ENCODE measurements around the gene NSUN2.
A peak's percentile ranks its signal among the peaks of the same experiment; 100 is the strongest.
"Not testable (repeated sequence)": the region's sequence is repeated elsewhere in the genome, so short reads cannot be mapped to it uniquely, and the experiment has no call there.

The NSUN2 gene

DNA sequence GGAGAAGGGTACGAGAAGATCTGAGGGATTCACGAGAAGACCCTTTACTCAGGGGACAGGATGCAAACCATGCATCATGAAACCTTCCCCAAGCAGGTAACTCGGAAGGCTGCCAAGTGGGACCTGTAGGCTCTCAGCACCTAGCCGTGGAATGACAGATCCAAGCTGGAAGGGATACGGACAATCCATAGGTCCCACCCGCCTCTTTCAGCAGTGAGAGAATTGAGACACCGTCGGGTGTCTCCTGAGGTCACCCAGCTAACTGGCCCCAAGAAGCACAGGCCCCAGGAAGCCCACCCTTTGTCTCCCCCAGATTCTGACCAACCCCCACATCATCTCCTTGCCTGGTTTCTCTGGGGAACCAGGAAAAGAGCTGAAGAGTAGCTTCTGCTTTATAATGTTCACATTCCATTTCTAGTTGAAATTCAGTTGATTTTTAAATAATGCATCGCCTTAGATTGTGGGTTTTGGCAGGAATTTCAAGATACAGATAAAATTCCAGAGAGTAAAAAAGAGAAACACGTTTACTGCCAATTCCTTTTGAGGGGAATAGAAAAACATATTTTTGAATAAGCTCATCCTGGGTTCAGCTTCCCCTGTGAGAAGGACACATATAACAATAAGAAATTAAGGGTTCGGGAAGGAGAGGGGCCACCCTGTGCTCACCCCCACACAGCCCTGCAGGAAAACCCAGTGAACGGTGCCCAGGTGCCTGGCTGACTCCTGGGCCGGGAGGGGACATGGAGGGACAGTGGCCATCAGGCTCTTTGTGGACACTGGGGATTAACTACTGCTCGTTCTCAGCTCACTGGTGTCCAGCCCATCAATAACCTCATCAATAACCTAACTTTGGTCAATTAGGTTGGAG lies 51.1 kb downstream of the NSUN2 start:
- DNase-seq = no peak

DNA sequence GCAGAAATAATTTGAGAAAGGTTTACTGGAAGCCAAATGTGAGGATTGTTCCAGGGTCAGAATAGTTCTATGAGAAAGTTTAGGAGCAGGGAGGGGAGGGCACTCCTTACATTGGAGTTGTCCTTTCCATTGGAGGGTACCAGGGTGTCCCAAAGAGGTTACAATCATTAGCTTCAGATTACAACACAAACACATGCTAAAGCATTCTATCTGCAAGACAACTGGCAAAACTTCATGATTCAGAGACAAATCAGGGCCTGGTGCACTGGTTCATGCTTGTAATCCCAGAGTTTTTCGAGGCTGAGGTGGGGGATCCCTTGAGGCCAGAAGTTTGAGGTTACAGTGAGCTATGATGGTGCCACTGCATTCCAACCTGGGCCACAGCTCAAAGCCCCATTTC lies 51.8 kb downstream of the NSUN2 start:
- no peak for DNase-seq

DNA sequence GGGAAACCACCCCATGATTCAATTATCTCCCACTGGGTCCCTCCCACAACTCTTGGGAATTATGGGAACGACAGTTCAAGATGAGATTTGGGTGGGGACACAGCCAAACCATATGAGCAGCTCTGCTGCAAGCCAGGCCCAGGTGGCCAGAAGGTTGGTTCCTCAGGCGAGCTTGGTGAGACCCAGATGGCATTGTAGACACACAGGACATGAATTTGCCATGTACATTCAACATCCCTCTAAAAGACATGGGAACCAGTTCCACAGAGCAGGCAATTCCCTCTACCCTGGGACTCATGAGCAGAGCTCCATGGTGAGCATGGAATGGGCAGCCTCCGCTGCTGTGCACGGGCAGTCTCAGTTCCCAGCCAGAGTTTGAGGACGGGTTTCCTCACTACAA lies 53.3 kb downstream of the NSUN2 start:
- DNase-seq = no peak

DNA sequence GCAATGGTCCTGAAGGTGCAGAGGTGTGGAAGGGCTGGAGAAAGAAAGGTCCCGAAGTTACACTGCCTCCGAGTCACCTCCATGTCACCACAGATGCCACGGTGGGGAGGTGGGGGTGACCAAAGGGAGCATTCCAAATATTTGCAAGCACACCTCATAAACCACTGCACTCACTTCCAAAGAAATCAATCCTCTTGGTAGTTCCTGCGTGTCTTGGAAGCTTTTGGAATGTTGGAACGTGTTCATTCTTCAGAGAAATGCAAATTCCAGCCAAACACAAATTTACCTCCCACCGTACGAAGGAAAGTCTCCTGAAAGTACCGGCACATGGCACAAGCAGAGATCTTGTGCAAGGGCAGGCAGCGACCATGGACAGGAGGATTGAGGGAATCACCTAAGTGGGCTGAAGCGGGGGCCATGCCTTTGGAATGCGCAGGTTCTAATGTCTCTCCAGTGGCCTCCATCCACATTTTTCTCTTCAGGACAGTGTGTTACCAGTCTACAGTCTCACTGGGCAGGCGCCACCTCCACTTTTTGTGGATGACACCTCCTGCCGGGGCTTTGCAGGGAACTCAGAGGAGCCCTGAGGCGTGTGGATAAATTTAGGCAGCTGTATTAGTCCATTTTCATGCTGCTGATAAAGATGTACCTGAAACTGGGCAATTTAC lies 54.0 kb downstream of the NSUN2 start:
- DNase-seq = no peak

GRCh38 chr5:6576861-6577501 lies 55.9 kb downstream of the NSUN2 start:
- DNase-seq = peak; percentile 50

- DNase-seq = no peak
These were observed 58.2 kb downstream of the NSUN2 start for GRCh38 chr5:6574537-6575245.

DNA sequence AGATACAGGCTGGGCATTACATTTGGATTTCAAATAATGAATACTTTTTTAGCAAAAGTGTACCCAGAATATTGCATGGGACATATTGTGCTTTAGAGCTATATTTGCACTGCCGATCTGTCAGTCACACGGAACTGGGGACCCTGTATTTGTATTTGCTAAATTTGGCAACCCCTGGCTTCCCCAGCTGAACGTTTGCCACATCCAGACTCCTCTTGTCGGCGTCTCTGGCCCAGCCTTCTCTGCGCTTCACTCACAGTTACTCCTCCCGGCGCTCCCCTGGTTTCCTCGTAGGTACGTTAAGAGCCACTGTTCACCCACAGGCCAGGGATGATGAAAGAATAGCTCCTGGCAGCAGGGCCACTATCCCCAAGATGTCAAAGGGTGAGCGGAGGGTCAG lies 58.7 kb downstream of the NSUN2 start:
- no peak for DNase-seq

DNA sequence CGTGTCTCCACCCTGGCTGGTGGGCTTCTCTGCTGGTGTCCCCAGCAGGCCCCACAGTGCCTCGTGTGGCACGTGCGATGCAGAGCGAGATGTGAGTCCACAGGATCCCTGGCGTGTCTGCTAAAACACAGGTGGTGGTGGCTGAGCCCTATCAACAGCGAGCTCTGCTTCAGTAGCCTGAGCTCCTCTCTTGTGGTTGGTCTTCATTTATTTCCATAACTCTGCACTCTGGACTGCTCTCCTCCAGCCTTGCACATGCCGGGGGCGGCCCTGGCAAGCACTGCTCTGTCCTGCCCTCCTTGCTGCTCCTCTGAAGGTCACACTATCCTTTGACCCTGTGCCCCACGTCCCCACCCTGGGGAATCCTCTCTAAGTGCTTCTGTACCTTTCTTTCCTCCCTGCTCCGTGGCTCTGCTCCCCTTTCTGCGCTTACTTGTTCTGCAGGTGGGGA lies 59.2 kb downstream of the NSUN2 start:
- DNase-seq = no peak

DNA sequence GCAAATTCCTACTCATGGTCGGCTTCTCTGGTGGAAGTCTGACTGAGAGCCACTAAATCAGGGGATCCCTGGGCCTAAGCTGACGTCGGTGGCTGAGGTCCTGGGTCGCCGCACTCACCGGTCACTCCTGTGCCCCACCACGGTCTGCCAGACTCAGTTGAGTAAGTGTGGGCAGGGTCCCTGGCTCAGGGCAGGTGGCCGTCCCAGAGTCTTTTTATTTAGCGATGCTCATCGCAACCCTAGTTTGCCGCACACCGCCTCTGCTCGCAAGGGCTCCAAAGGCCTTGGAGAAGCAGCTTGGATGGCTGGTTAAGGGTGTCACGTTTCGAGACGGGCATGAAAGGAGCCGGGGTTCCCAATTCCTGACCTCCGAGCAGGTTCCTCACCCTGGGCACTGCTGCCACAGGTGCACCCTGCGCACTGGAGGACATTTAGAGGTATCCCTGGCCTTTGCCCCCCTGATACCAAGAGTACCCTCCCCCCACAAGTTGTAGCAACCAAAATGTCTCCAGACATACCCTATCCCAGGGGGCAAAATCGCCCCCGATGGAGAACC lies 59.9 kb downstream of the NSUN2 start:
- no peak for DNase-seq

DNA sequence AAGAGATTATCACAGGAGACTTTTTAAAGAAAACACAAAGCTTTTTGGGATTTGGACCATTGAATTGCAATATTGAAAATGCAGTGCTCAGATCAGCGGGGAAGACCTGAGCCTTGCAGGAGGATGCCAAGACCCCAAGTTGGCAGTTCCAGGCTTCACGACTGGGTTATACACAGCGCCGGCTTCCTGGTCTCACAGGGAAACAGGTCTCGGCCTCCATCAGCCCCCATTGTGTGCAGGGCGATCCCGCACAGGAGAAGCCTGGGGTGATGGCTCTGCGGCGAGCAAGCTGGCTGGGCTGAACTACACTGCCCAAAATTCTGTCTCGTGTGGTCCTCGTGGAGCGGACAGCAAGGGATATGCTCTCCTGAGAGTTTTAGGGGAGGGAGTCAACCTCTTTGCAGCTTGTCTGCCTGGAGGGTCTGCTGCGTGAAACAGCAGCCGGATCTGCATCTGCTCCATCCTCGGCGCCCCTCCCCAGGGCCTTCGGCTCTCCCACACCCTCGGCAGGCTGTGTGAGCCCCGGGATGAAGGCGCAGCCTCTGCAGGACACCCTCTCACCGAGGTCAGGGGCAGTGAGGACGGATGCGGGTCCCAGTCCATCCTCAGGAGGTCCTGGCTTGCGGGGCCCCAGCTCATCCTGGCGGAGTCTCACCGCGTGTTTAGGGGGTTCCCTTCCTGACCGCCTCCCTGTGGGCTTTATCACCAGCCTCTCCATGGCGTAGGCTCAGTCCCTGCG lies 60.6 kb downstream of the NSUN2 start:
- DNase-seq = no peak

DNA sequence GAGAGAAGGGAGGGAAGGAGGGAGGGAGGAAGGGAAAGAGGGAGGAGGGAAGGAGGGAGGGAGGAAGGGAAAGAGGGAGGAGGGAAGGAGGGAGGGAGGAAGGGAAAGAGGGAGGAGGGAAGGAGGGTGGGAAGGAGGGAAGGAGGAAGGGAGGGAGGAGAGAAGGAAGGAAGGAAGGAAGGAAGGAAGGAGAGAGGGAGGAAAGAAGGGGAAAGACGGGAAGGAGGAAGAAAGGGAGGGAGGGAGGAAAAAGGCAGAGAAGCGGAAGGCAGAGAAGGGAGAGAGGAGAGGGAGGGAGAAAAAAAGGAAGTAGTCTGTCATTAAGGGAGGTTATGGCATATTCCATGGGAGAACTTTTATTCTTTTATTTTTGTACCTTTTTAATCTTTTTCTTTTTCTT lies 61.2 kb downstream of the NSUN2 start:
- not testable (repeated sequence) for DNase-seq

DNA sequence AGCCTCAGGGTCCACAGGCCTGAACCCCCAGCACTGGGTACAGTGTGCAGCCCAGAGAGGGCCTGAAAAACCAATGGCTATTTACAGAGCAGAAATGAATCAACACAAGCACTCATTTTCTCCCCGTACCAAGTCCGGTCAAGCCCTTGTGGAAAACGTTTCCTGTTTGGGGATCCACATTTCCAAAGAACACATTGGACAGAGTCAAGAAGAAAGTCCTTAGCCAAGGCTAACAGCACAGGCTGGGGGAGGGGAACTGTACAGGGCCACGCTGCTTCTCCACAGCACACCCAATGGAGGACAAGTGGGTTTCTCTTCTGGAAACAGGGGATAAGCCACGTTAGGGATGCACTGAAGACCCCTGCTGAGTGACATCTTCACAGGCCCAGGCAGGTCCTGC lies 62.3 kb downstream of the NSUN2 start:
- no peak for DNase-seq

- no peak for DNase-seq
These were observed 64.0 kb downstream of the NSUN2 start for GRCh38 chr5:6568889-6569288.

- no peak for DNase-seq
These were observed 64.5 kb downstream of the NSUN2 start for GRCh38 chr5:6568383-6568782.

DNA sequence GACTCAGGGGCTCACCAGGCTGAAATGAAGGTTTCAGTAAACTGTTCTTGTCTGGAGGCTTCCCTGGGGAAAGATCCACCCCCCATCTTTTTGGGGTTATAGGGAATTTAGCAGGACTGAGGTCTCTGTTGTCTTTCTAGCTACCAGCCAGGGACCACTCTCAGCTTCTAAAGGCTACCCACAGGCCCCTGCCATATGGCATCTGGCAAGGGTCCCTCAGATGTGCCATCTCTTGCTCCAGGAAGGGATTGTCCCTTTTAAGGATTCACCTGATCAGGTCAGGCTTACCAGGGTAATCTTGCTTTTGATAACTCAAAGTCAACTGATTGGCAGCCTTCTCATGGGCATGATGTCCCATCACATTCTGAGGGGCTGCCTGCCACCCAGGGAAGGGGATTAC lies 65.0 kb downstream of the NSUN2 start:
- DNase-seq = no peak

DNA sequence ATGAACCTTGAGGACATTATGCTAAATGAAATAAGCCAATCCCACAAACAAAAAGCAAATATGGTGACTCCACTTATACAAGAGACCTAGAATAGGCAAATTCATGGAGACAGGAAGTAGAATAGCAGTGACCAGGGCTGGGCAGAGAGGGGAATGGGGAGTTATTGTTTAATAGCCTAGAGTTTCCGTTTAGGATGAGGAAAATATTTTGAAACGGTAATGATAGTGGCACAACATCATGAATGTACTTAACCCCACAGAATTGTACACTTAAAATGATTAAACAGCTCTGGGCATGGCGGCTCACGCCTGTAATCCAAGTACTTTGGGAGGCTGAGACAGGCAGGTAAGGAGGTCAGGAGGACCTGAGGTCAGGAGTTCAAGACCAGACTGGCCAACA lies 65.8 kb downstream of the NSUN2 start:
- no peak for DNase-seq

GRCh38 chr5:6565492-6565891 lies 67.4 kb downstream of the NSUN2 start:
- no peak for DNase-seq

DNA sequence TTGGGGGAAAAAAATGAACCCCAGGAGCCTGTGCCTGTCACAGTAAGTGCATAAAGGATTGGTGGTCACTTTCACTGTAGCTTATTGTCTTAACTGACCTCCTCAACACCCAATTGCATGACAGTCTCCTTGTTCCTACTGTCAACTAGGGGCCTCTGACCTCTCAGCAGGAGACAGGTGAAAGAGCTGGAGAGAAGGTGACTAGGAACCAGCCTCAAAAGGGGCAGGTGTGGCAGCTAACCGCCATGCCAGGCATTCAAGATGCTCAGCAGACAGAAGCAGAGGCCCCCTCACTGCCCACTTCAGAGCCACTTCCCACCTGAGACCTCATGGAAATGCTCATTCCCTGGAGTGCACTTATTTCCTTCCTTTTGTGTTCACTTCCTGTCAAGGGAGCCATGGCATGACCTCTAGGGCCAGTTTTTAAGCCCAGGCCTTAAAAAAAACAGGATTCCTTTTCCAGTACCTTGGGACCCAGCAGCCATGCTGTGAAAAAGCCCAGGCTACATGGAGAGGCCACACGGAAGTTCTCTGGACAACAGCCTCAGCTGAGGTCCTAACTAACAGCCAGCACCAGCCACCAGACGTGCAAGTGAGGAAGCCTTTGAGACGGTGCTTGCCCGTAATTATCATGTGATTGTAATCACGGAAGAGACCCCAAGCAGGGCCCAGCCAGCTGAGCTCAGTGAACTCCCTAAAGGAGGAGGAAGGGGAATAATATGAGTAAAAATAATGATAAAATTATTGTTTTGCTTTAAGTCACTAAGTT lies 74.9 kb downstream of the NSUN2 start:
- DNase-seq = no peak

DNA sequence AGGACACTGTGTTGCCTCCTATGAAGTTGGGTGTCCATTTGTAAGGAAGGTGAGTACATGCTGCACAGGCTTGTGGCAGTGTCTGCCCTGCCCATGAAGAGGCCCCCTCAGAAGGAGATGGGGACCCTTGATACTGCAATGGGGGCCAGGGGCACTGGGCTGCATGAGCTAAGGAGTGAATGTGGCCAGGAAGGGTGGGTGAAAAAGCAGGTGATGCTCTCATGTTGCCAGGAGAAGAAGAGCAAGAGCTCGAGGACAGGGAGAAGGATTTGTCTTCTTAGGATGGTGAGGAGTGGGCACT lies 76.1 kb downstream of the NSUN2 start:
- DNase-seq = no peak

- DNase-seq = no peak
These were observed 76.6 kb downstream of the NSUN2 start for GRCh38 chr5:6556089-6556801.

DNA sequence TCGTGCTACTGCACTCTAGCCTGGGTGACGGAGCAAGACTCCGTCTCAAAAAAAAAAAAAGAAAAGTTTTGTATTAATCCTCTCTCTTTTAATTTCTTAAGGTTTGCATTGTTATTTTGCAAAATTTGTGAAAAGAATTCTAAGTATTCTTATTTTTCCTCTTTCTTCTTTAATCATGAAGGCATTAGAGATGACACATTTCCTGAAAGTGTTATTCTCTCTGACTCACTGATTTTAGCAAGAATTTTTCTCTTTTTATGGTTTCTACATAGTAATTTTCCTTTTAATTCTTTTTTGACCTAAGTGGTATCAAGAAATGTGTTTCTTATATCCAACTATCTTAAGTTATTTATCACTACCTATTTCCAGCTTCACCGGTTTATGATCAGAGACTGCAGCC lies 78.0 kb downstream of the NSUN2 start:
- DNase-seq = no peak

Measured in hematopoietic multipotent progenitor cell treated with erythropoietin and hydrocortisone succinate and interleukin-3 and kit ligand, for 8 days (in vitro differentiated cells).